ENCODE measurements around the gene BPIFB6.

Gene BPIFB6

GRCh38 chr20:32999603-33000250 lies 31.7 kb upstream of the BPIFB6 start:
- DNase-seq: no peak
- in situ Hi-C loops (cut with HindIII; ENCODE audit: low pct_ligation_motif_present, low pct_unique_long_range_greater_than_20kb, low sequenced_read_pairs): no loop called here

- in situ Hi-C loops (cut with HindIII; ENCODE audit: low pct_ligation_motif_present, low pct_unique_long_range_greater_than_20kb, low sequenced_read_pairs): no loop called here
- DNase-seq: no peak
Observed at GRCh38 chr20:33000802-33001466, 30.5 kb upstream of the BPIFB6 start.

GRCh38 chr20:33002087-33002808 lies 29.2 kb upstream of the BPIFB6 start:
- in situ Hi-C loops (cut with HindIII; ENCODE audit: low pct_ligation_motif_present, low pct_unique_long_range_greater_than_20kb, low sequenced_read_pairs): no loop called here
- no peak for DNase-seq

GRCh38 chr20:33004141-33004751 lies 27.2 kb upstream of the BPIFB6 start, which contains the start of gene SUN5:
Gene SUN5 (minus strand): TSS chr20:33004433. CDS start chr20:33004340, 93 bp downstream.
- in situ Hi-C loops (cut with HindIII; ENCODE audit: low pct_ligation_motif_present, low pct_unique_long_range_greater_than_20kb, low sequenced_read_pairs): no loop called here
- DNase-seq: no peak

GRCh38 chr20:33005132-33005566 lies 26.3 kb upstream of the BPIFB6 start:
- peak; percentile 3 for DNase-seq
- in situ Hi-C loops (cut with HindIII; ENCODE audit: low pct_ligation_motif_present, low pct_unique_long_range_greater_than_20kb, low sequenced_read_pairs): no loop called here

GRCh38 chr20:33005908-33006775 lies 25.3 kb upstream of the BPIFB6 start:
- in situ Hi-C loops (cut with HindIII; ENCODE audit: low pct_ligation_motif_present, low pct_unique_long_range_greater_than_20kb, low sequenced_read_pairs): no loop called here
- DNase-seq: no peak

- DNase-seq: no peak
- in situ Hi-C loops (cut with HindIII; ENCODE audit: low pct_ligation_motif_present, low pct_unique_long_range_greater_than_20kb, low sequenced_read_pairs): no loop called here
Observed at GRCh38 chr20:33006776-33007375, 24.6 kb upstream of the BPIFB6 start.

GRCh38 chr20:33007376-33008335 lies 23.8 kb upstream of the BPIFB6 start, which contains the start of gene BPIFB2:
Gene BPIFB2 (plus strand): TSS chr20:33007704. CDS start chr20:33008575, 871 bp downstream.
- in situ Hi-C loops (cut with HindIII; ENCODE audit: low pct_ligation_motif_present, low pct_unique_long_range_greater_than_20kb, low sequenced_read_pairs): no loop called here
- DNase-seq: no peak

GRCh38 chr20:33008336-33009213 lies 22.9 kb upstream of the BPIFB6 start:
- no peak for DNase-seq
- in situ Hi-C loops (cut with HindIII; ENCODE audit: low pct_ligation_motif_present, low pct_unique_long_range_greater_than_20kb, low sequenced_read_pairs): no loop called here

GRCh38 chr20:33009214-33010132 lies 22.0 kb upstream of the BPIFB6 start:
- in situ Hi-C loops (cut with HindIII; ENCODE audit: low pct_ligation_motif_present, low pct_unique_long_range_greater_than_20kb, low sequenced_read_pairs): no loop called here
- DNase-seq: no peak

GRCh38 chr20:33010133-33010504 lies 21.3 kb upstream of the BPIFB6 start:
- DNase-seq: no peak
- in situ Hi-C loops (cut with HindIII; ENCODE audit: low pct_ligation_motif_present, low pct_unique_long_range_greater_than_20kb, low sequenced_read_pairs): no loop called here

- in situ Hi-C loops (cut with HindIII; ENCODE audit: low pct_ligation_motif_present, low pct_unique_long_range_greater_than_20kb, low sequenced_read_pairs): no loop called here
- DNase-seq: no peak
Observed at GRCh38 chr20:33010674-33011449, 20.6 kb upstream of the BPIFB6 start.

- no peak for DNase-seq
- in situ Hi-C loops (cut with HindIII; ENCODE audit: low pct_ligation_motif_present, low pct_unique_long_range_greater_than_20kb, low sequenced_read_pairs): no loop called here
Observed at GRCh38 chr20:33012327-33013189, 18.9 kb upstream of the BPIFB6 start.
